Pancreas (tissue), 10 donors: ENCODE measurements around the gene UHRF1. TPM values are rescaled to one million over a fixed set of nuclear protein-coding genes. Genes with fewer than 3 reads are reported as not detected.

ENCODE experiments used
- ATAC-seq, 4 donors: fragments of 200-7000 bp; cut with Tn5 transposase; one replicate each; pipeline versions ENCODE4 v1.8.0 to v1.9.1; 2020; ENCODE audit warnings: mild to moderate bottlenecking in 4 of 4, moderate library complexity in 4 of 4
- DNase-seq, 6 donors: peaks; one replicate each; pipeline ENCODE4 v3.0.0-alpha.2; 2020
- FAIRE-seq: peaks from 2 replicates; lab custom pipeline; 2012; peaks lifted over from hg19 to GRCh38; lab: Jason Lieb, UNC
- H3K27ac ChIP-seq, 4 donors: fragments of 200-600 bp; sonication (generic); 1 replicate in 3 of 4; 2 replicates in 1 of 4; pipeline versions ENCODE4 v1.5.0 to v1.8.0; 2020
- H3K27me3 ChIP-seq, 4 donors: fragments of 200-600 bp; one replicate each; pipeline ENCODE4 v1.8.0; 2021
- H3K36me3 ChIP-seq, 3 donors: fragments of 200-600 bp; sonication (generic) in 1 of 3; one replicate each; pipeline versions ENCODE4 v1.5.0 to v1.8.0; 2020 to 2021
- H3K4me1 ChIP-seq, 3 donors: fragments of 200-600 bp; one replicate each; pipeline ENCODE4 v1.8.0; 2021
- H3K4me3 ChIP-seq, 4 donors: fragments of 200-600 bp; sonication (generic) in 2 of 4; one replicate each; pipeline versions ENCODE4 v1.5.0 to v1.8.0; 2020 to 2021
- H3K9me3 ChIP-seq, 4 donors: fragments of 200-600 bp; one replicate each; pipeline ENCODE4 v1.8.0; 2021
- WGBS, 2 donors: extraction: QIAGEN DNeasy Blood & Tissue Kit; methylation state at CpG; one replicate each; pipeline ENCODE4 v1.1.7; 2013; 5-methylcytosine and 5-hydroxymethylcytosine counted together
- intact Hi-C, 3 donors: fragments of 100-400 bp; cut with DNase I; formaldehyde crosslinking; loops; one replicate each; pipeline versions ENCODE4 v1.11.1 to v1.14.2; 2022
- polyA plus RNA-seq, 2 donors: library from polyadenylated mRNA; stranded (reverse); fragments of 200-250 nt; gene quantifications; one replicate each; pipeline ENCODE4 v1.2.3, GENCODE V29; 2013
- total RNA-seq, 6 donors: library from RNA; stranded (reverse); fragmentation: NEBNext Ultra II Directional in 4 of 6; extraction: Animal tissue kit (Norgen Biotek cat#: 25700) in 4 of 6; gene quantifications; one replicate each; pipeline versions ENCODE4 v1.2.1 to v1.2.4, GENCODE V29; 2021 to 2023
- TF ChIP-seq, protein P1 (sequence below), 4 donors: fragments of 200-600 bp; sonication (generic) in 3 of 4; IDR thresholded peaks; one replicate each; pipeline versions ENCODE4 v1.5.0 to v1.8.0; 2021; ENCODE audit warnings: antibody characterized with exemption in 4 of 4
- donor health status: healthy with polysubstance abuse.
- donor health status: DM: no; HTN: no; CAD: no; lungs with moderate emphysema.
- donor health status: DM: no; HTN: no; CAD: no.
- donor health status: control.
- donor health status: control.
- donor health status: Bipolar disorder and iron deficiency.
- donor health status: DM: yes; HTN: yes; CAD: no.
- donor health status: DM: no; HTN: no; CAD: no.
- donor health status: DM: no; HTN: no; CAD: no.
- donor health status: DM: yes; HTN: yes; CAD: no.

UHRF1 gene
- total and polyA plus RNA-seq, 8 donors, result 0.28 to 1.7 (median 0.84) TPM

DNA sequence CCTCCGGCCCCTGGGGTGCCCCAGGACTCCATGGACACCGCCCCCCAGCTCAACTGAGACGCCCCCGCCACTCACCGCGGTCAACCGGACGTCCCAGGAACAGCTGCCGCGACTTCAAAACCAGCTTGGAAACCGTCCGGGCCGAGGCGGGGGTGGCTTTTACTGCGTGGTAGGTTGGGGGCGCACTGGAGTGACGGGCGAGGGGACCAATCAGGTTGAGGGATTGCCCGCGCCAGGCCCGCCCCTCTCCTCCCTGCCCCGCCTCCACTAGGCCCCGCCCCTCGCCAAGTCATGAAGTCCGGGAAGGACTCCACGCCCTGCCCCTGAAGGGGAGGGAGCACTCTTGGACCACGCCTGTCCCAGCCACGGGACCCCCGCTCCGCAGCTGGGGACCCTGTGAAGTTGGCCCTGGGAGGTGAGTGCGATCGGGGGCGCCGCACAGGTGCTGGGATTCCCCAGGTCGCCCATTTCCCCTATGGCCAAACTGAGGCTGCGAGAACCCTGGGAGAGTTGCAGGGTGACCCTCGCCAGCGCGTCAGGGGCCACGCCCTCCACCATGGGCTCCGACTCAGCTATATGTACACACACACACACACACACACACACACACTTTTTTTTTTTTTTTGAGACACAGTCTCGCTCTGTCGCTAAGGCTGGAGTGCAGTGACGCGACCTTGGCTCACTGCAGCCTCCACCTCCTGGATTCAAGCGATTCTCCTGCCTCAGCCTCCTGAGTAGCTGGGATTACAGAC lies 41.6 kb upstream of the UHRF1 start, which contains the start of gene PLIN3:
Gene PLIN3 (minus strand): TSS at position 134 of the 752 bp plus-strand sequence. CDS start 6,273 bp downstream, outside the sequence.
- Histone ChIP-seq H3K27me3 (no peaks in the 10 kb centered on the region), H3K4me1 (peaks cover 0 to 4% (median 0%) of the 10 kb centered on the region in 3 donors), H3K4me3 (peak within 1 kb of the TSS; percentile 44 to 87 (median 66)), H3K27ac (peak within 1 kb of the TSS; percentile 35 to 82 (median 60)), H3K36me3 (no peaks in the 10 kb centered on the region), H3K9me3 (no peaks in the 10 kb centered on the region)
- FAIRE-seq, result no peak
- TF ChIP-seq, protein P1, sequence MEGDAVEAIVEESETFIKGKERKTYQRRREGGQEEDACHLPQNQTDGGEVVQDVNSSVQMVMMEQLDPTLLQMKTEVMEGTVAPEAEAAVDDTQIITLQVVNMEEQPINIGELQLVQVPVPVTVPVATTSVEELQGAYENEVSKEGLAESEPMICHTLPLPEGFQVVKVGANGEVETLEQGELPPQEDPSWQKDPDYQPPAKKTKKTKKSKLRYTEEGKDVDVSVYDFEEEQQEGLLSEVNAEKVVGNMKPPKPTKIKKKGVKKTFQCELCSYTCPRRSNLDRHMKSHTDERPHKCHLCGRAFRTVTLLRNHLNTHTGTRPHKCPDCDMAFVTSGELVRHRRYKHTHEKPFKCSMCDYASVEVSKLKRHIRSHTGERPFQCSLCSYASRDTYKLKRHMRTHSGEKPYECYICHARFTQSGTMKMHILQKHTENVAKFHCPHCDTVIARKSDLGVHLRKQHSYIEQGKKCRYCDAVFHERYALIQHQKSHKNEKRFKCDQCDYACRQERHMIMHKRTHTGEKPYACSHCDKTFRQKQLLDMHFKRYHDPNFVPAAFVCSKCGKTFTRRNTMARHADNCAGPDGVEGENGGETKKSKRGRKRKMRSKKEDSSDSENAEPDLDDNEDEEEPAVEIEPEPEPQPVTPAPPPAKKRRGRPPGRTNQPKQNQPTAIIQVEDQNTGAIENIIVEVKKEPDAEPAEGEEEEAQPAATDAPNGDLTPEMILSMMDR (IDR thresholded peaks at IDR 0.05), result no peak
- 4% methylated on average over 42 to 44 of the region's 46 CpGs for WGBS, 2 donors
- intact Hi-C loops, result no loop called here
- DNase-seq, result peak; percentile 93 to 99 (median 98)
- peak; percentile 94 to 97 (median 97) for ATAC-seq

DNA sequence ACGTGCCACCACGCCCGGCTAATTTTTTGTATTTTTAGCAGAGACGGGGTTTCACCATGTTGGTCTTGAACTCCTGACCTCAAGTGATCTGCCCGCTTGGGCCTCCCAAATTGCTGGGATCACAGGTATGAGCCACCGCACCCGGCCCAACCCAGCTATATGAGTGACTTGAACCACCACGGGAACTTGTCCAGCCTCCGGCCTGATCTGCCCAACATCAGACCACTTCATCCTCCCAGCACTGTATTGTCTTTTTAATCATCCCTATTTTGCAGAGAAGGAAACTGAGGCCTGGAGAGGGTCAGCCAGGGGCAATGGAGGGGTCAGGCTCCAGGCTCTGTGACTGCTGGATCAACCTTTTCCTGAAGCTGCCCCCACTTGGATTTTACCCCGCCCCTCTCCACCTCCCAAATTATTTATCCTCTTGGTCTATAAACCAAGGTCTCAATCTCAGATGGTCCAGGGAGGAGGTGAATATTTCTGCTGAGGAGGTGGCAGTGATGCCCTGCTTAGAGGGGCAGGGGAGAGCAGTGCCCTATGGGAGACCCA lies 40.9 kb upstream of the UHRF1 start:
- peak overlapping the region in 1 of 4 donors; percentile 70 for H3K4me3 ChIP-seq
- TF ChIP-seq, protein P1 (IDR thresholded peaks at IDR 0.05), result no peak
- 69 to 71% methylated on average over 10 of the region's 10 CpGs for WGBS, 2 donors

GRCh38 chr19:4870025-4870700 lies 39.1 kb upstream of the UHRF1 start:
- no peak overlapping the region for H3K27ac ChIP-seq
- FAIRE-seq (no peak), DNase-seq (peak in 3 of 6 donors; percentile 32 to 50 (median 44)), ATAC-seq (peak in 2 of 4 donors; percentile 6 to 19)
- peaks cover 0 to 4% (median 0%) of the 10 kb centered on the region in 3 donors for H3K4me1 ChIP-seq
- WGBS, 2 donors, result 74 to 75% methylated on average over 10 of the region's 10 CpGs
- no peaks in the 10 kb centered on the region for H3K36me3 ChIP-seq
- intact Hi-C loops, result loop anchor here in 1 of 3 donors (5.0 kb wide), 1 partner anchor 42 kb away; no protein-coding TSS in a partner anchor
- no peak overlapping the region for H3K4me3 ChIP-seq
- TF ChIP-seq, protein P1 (IDR thresholded peaks at IDR 0.05), result no peak
- no peaks in the 10 kb centered on the region for H3K9me3 ChIP-seq
- no peaks in the 10 kb centered on the region for H3K27me3 ChIP-seq

More for the DNA sequence above, 40.9 kb upstream of the UHRF1 start:
- Histone ChIP-seq H3K27ac (peak overlapping the region in 2 of 4 donors; percentile 79 to 82), H3K36me3 (no peaks in the 10 kb centered on the region), H3K27me3 (no peaks in the 10 kb centered on the region), H3K9me3 (no peaks in the 10 kb centered on the region), H3K4me1 (peaks cover 0 to 4% (median 0%) of the 10 kb centered on the region in 3 donors)
- no peak for FAIRE-seq
- no peak for DNase-seq
- intact Hi-C loops, result no loop called here
- ATAC-seq, result no peak

- intact Hi-C loops, result loop anchor here in 1 of 3 donors (5.0 kb wide), 1 partner anchor 41 kb away; no protein-coding TSS in a partner anchor
Observed at GRCh38 chr19:4871711-4872110, 37.6 kb upstream of the UHRF1 start.

More at GRCh38 chr19:4871711-4872110, 37.6 kb upstream of the UHRF1 start:
- Histone ChIP-seq H3K27me3 (no peaks in the 10 kb centered on the region), H3K4me1 (no peaks in the 10 kb centered on the region), H3K9me3 (no peaks in the 10 kb centered on the region), H3K4me3 (no peak overlapping the region), H3K36me3 (no peaks in the 10 kb centered on the region), H3K27ac (no peak overlapping the region)
- FAIRE-seq (no peak), DNase-seq (no peak), ATAC-seq (no peak)
- TF ChIP-seq, protein P1 (IDR thresholded peaks at IDR 0.05), result no peak
- WGBS, 2 donors, result 68 to 71% methylated on average over 6 of the region's 6 CpGs
